ENCODE measurements around the gene INPP5E. TPM values are rescaled to one million over a fixed set of nuclear protein-coding genes. Genes with fewer than 3 reads are reported as not detected.

The INPP5E gene
- total RNA-seq, 3 donors from 2014 or later, result 20.7 to 25.2 (median 22.5) TPM

- Mint-ChIP-seq H3K4me3 (no peak overlapping the region), H3K27me3 (ENCODE audit: low read depth) (no peaks in the 10 kb centered on the region), H3K36me3 (ENCODE audit: insufficient read depth) (peaks cover 45% of the 10 kb centered on the region), H3K9me3 (no peaks in the 10 kb centered on the region), H3K4me1 (ENCODE audit: low read depth) (no peaks in the 10 kb centered on the region)
- ATAC-seq (no peak), DNase-seq (no peak)
Measured at GRCh38 chr9:136463578-136463977, 23.9 kb upstream of the INPP5E start.

- H3K9me3 Mint-ChIP-seq, result no peaks in the 10 kb centered on the region
- H3K4me1 Mint-ChIP-seq (ENCODE audit: low read depth), result no peaks in the 10 kb centered on the region
- DNase-seq, result no peak
- peaks cover 46% of the 10 kb centered on the region for H3K36me3 Mint-ChIP-seq (ENCODE audit: insufficient read depth)
- no peak for ATAC-seq
- H3K4me3 Mint-ChIP-seq, result no peak overlapping the region
- H3K27me3 Mint-ChIP-seq (ENCODE audit: low read depth), result no peaks in the 10 kb centered on the region
Measured at GRCh38 chr9:136462664-136463063, 23.0 kb upstream of the INPP5E start.

- H3K9me3 Mint-ChIP-seq, result no peaks in the 10 kb centered on the region
- H3K27me3 Mint-ChIP-seq (ENCODE audit: low read depth), result no peaks in the 10 kb centered on the region
- H3K4me1 Mint-ChIP-seq (ENCODE audit: low read depth), result no peaks in the 10 kb centered on the region
- DNase-seq (no peak), ATAC-seq (no peak)
- no peak overlapping the region for H3K4me3 Mint-ChIP-seq
- peaks cover 46% of the 10 kb centered on the region for H3K36me3 Mint-ChIP-seq (ENCODE audit: insufficient read depth)
Measured at GRCh38 chr9:136460772-136461325, 21.2 kb upstream of the INPP5E start.

- Mint-ChIP-seq H3K9me3 (no peaks in the 10 kb centered on the region), H3K36me3 (ENCODE audit: insufficient read depth) (peaks cover 46% of the 10 kb centered on the region), H3K4me1 (ENCODE audit: low read depth) (no peaks in the 10 kb centered on the region), H3K27me3 (ENCODE audit: low read depth) (no peaks in the 10 kb centered on the region), H3K4me3 (no peak overlapping the region)
- ATAC-seq (no peak), DNase-seq (no peak)
Measured at GRCh38 chr9:136459425-136459824, 19.8 kb upstream of the INPP5E start.

- no peak overlapping the region for H3K4me3 Mint-ChIP-seq
- DNase-seq, result no peak
- no peaks in the 10 kb centered on the region for H3K27me3 Mint-ChIP-seq (ENCODE audit: low read depth)
- H3K4me1 Mint-ChIP-seq (ENCODE audit: low read depth), result no peaks in the 10 kb centered on the region
- H3K9me3 Mint-ChIP-seq, result no peaks in the 10 kb centered on the region
- H3K36me3 Mint-ChIP-seq (ENCODE audit: insufficient read depth), result peaks cover 47% of the 10 kb centered on the region
- no peak for ATAC-seq
Measured at GRCh38 chr9:136457326-136457725, 17.7 kb upstream of the INPP5E start.

- Mint-ChIP-seq H3K27me3 (ENCODE audit: low read depth) (no peaks in the 10 kb centered on the region), H3K4me3 (no peak overlapping the region), H3K36me3 (ENCODE audit: insufficient read depth) (peaks cover 44% of the 10 kb centered on the region), H3K4me1 (ENCODE audit: low read depth) (no peaks in the 10 kb centered on the region), H3K9me3 (no peaks in the 10 kb centered on the region)
- no peak for ATAC-seq
- no peak for DNase-seq
Measured at GRCh38 chr9:136456258-136456657, 16.6 kb upstream of the INPP5E start.

GRCh38 chr9:136455043-136456002, 15.7 kb upstream of the INPP5E start:
- DNase-seq (no peak), ATAC-seq (no peak)
- Mint-ChIP-seq H3K36me3 (ENCODE audit: insufficient read depth) (peaks cover 40% of the 10 kb centered on the region), H3K4me1 (ENCODE audit: low read depth) (no peaks in the 10 kb centered on the region), H3K4me3 (no peak overlapping the region), H3K9me3 (no peaks in the 10 kb centered on the region), H3K27me3 (ENCODE audit: low read depth) (no peaks in the 10 kb centered on the region)

- ATAC-seq (no peak), DNase-seq (no peak)
- Mint-ChIP-seq H3K4me3 (no peak overlapping the region), H3K36me3 (ENCODE audit: insufficient read depth) (peaks cover 38% of the 10 kb centered on the region), H3K27me3 (ENCODE audit: low read depth) (no peaks in the 10 kb centered on the region), H3K4me1 (ENCODE audit: low read depth) (no peaks in the 10 kb centered on the region), H3K9me3 (no peaks in the 10 kb centered on the region)
Measured at GRCh38 chr9:136454026-136454796, 14.6 kb upstream of the INPP5E start.

- Mint-ChIP-seq H3K9me3 (no peaks in the 10 kb centered on the region), H3K4me3 (no peak overlapping the region), H3K36me3 (ENCODE audit: insufficient read depth) (peaks cover 33% of the 10 kb centered on the region), H3K27me3 (ENCODE audit: low read depth) (no peaks in the 10 kb centered on the region), H3K4me1 (ENCODE audit: low read depth) (no peaks in the 10 kb centered on the region)
- ATAC-seq (no peak), DNase-seq (no peak)
Measured at GRCh38 chr9:136453326-136453725, 13.7 kb upstream of the INPP5E start.

- ATAC-seq (no peak), DNase-seq (no peak)
- Mint-ChIP-seq H3K4me1 (ENCODE audit: low read depth) (no peaks in the 10 kb centered on the region), H3K9me3 (no peaks in the 10 kb centered on the region), H3K27me3 (ENCODE audit: low read depth) (no peaks in the 10 kb centered on the region), H3K36me3 (ENCODE audit: insufficient read depth) (peaks cover 43% of the 10 kb centered on the region), H3K4me3 (no peak overlapping the region)
Measured at GRCh38 chr9:136451221-136451877, 11.7 kb upstream of the INPP5E start.

GRCh38 chr9:136448655-136449054, 9.0 kb upstream of the INPP5E start:
- peaks cover 32% of the 10 kb centered on the region for H3K36me3 Mint-ChIP-seq (ENCODE audit: insufficient read depth)
- no peaks in the 10 kb centered on the region for H3K27me3 Mint-ChIP-seq (ENCODE audit: low read depth)

GRCh38 chr9:136447173-136447778, 7.6 kb upstream of the INPP5E start:
- Mint-ChIP-seq H3K4me1 (ENCODE audit: low read depth) (no peaks in the 10 kb centered on the region), H3K4me3 (no peak overlapping the region), H3K9me3 (no peaks in the 10 kb centered on the region), H3K27me3 (ENCODE audit: low read depth) (no peaks in the 10 kb centered on the region), H3K36me3 (ENCODE audit: insufficient read depth) (peaks cover 33% of the 10 kb centered on the region)
- DNase-seq (no peak), ATAC-seq (no peak)

More at GRCh38 chr9:136448655-136449054, 9.0 kb upstream of the INPP5E start:
- no peak for DNase-seq
- H3K9me3 Mint-ChIP-seq, result no peaks in the 10 kb centered on the region
- H3K4me1 Mint-ChIP-seq (ENCODE audit: low read depth), result no peaks in the 10 kb centered on the region
- no peak overlapping the region for H3K4me3 Mint-ChIP-seq
- no peak for ATAC-seq

GRCh38 chr9:136445799-136446198, 6.2 kb upstream of the INPP5E start:
- no peaks in the 10 kb centered on the region for H3K27me3 Mint-ChIP-seq (ENCODE audit: low read depth)
- no peak for DNase-seq
- ATAC-seq, result no peak
- H3K4me1 Mint-ChIP-seq (ENCODE audit: low read depth), result no peaks in the 10 kb centered on the region
- H3K9me3 Mint-ChIP-seq, result no peaks in the 10 kb centered on the region
- H3K4me3 Mint-ChIP-seq, result no peak overlapping the region
- H3K36me3 Mint-ChIP-seq (ENCODE audit: insufficient read depth), result peaks cover 37% of the 10 kb centered on the region

- DNase-seq (no peak), ATAC-seq (no peak)
- Mint-ChIP-seq H3K36me3 (ENCODE audit: insufficient read depth) (peaks cover 32% of the 10 kb centered on the region), H3K27me3 (ENCODE audit: low read depth) (no peaks in the 10 kb centered on the region), H3K4me3 (no peak overlapping the region), H3K4me1 (ENCODE audit: low read depth) (no peaks in the 10 kb centered on the region), H3K9me3 (no peaks in the 10 kb centered on the region)
Measured at GRCh38 chr9:136444102-136444501, 4.5 kb upstream of the INPP5E start.
